MCF 10A (cell line): ENCODE measurements around the gene NFE2L2. TPM values are rescaled to one million over a fixed set of nuclear protein-coding genes. Genes with fewer than 3 reads are reported as not detected.
A peak's percentile ranks its signal among the peaks of the same experiment; 100 is the strongest.
"Not testable (repeated sequence)": the region's sequence is repeated elsewhere in the genome, so short reads cannot be mapped to it uniquely, and the experiment has no call there.

ENCODE experiments used
- BruUV-seq: library from RNA; stranded (reverse); fragments of 400-500 nt; replicated peaks from 2 replicates; lab custom pipeline; 2021; lab: Mats Ljungman, UMichigan
- CTCF ChIA-PET: fragments of 300-600 bp; sonication (Branson Sonifier 250); formaldehyde crosslinking; extraction: SDS; loops from one replicate; lab custom pipeline; 2021; ENCODE audit warnings: antibody characterized with exemption, inconsistent platforms; lab: Yijun Ruan, JAX
- POLR2A ChIA-PET: fragments of 300-600, 350-650 bp; sonication (Branson Sonifier 250); formaldehyde crosslinking; extraction: SDS; loops from one replicate; lab custom pipeline; 2020; ENCODE audit warnings: antibody characterized with exemption, inconsistent platforms; lab: Yijun Ruan, JAX
- DNase-seq: peaks from one replicate; pipeline ENCODE4 v3.0.0-alpha.2; 2018; ENCODE audit not compliant: unreplicated experiment
- H3K27ac Mint-ChIP-seq: one replicate; pipeline ENCODE4 v1.8.0; 2022; ENCODE audit warnings: mild to moderate bottlenecking, low read depth, mixed read lengths; ENCODE audit not compliant: unreplicated experiment
- H3K27me3 Mint-ChIP-seq: one replicate; pipeline ENCODE4 v1.8.0; 2022; ENCODE audit warnings: mixed read lengths; ENCODE audit not compliant: insufficient read depth, unreplicated experiment
- H3K36me3 Mint-ChIP-seq: one replicate; pipeline ENCODE4 v1.8.0; 2022; ENCODE audit warnings: mild to moderate bottlenecking, moderate library complexity, mixed read lengths; ENCODE audit not compliant: insufficient read depth, unreplicated experiment
- H3K4me1 Mint-ChIP-seq: one replicate; pipeline ENCODE4 v1.8.0; 2022; ENCODE audit warnings: mixed read lengths; ENCODE audit not compliant: insufficient read depth, unreplicated experiment
- H3K4me3 Mint-ChIP-seq: one replicate; pipeline ENCODE4 v1.8.0; 2022; ENCODE audit warnings: mild to moderate bottlenecking, moderate library complexity, mixed read lengths; ENCODE audit not compliant: unreplicated experiment
- H3K9me3 Mint-ChIP-seq: one replicate; pipeline ENCODE4 v1.8.0; 2022; ENCODE audit warnings: mixed read lengths; ENCODE audit not compliant: unreplicated experiment
- intact Hi-C: fragments of 100-400 bp; cut with micrococcal nuclease; formaldehyde crosslinking; loops from 2 replicates; pipeline ENCODE4 v1.14.1; 2022
- total RNA-seq: library from RNA; stranded (reverse); gene quantifications from 2 replicates; pipeline ENCODE4 v1.2.3, GENCODE V29; 2022
- TF ChIP-seq, protein P1 (sequence below): fragments of 200-600 bp; IDR thresholded peaks from one replicate; pipeline ENCODE4 v1.8.0; 2022; ENCODE audit warnings: antibody characterized with exemption, mild to moderate bottlenecking; ENCODE audit not compliant: unreplicated experiment

Gene NFE2L2
- total RNA-seq, 1 experiment from 2014 or later: 180 TPM

DNA sequence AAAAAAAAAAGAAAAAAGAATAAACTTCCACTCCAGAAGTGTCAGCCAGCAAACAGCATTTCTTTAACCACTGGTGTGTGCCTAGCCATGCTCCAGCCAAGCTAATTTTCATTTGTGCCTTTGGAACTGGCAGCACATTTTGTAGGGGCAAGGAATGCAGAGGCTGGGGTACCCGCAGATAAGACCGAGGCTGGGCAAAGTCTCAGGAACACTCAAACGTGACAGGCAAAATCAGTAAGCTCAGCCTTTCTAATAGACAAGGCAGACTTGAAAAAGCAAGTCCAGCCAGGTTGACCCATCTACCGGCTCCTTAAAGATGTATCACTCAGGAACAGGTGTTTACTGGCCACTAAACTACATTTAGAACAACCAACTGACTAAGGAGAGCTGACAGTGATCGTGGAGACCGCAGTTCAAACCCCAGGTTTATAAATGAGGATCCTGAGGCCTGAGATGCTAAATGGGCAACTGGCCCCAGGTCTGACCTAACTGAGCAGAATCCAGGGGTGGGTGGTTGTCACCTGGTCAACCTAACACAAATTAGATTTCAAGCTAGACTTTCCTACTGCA, 16.7 kb downstream of the NFE2L2 start:
- no TSS peak for BruUV-seq
- ChIA-PET CTCF (interaction anchor here (0.6 to 1.1 kb wide), 2 partner anchors 16 to 156 kb away, joined by 3 read pairs; no protein-coding TSS in a partner anchor), POLR2A (interaction anchor here (1.2 to 8.9 kb wide), 4 partner anchors 14 to 89 kb away, joined by 3 to 131 read pairs (median 8); partner anchors contain the start of gene NFE2L2)
- no peak overlapping the region for H3K4me3 Mint-ChIP-seq
- no peaks in the 10 kb centered on the region for H3K9me3 Mint-ChIP-seq
- TF ChIP-seq, protein P1, sequence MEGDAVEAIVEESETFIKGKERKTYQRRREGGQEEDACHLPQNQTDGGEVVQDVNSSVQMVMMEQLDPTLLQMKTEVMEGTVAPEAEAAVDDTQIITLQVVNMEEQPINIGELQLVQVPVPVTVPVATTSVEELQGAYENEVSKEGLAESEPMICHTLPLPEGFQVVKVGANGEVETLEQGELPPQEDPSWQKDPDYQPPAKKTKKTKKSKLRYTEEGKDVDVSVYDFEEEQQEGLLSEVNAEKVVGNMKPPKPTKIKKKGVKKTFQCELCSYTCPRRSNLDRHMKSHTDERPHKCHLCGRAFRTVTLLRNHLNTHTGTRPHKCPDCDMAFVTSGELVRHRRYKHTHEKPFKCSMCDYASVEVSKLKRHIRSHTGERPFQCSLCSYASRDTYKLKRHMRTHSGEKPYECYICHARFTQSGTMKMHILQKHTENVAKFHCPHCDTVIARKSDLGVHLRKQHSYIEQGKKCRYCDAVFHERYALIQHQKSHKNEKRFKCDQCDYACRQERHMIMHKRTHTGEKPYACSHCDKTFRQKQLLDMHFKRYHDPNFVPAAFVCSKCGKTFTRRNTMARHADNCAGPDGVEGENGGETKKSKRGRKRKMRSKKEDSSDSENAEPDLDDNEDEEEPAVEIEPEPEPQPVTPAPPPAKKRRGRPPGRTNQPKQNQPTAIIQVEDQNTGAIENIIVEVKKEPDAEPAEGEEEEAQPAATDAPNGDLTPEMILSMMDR: no peak
- DNase-seq: no peak
- H3K27me3 Mint-ChIP-seq: no peaks in the 10 kb centered on the region
- H3K4me1 Mint-ChIP-seq: peaks cover 47% of the 10 kb centered on the region
- H3K27ac Mint-ChIP-seq: peak overlapping the region; percentile 54
- peaks cover 83% of the 10 kb centered on the region for H3K36me3 Mint-ChIP-seq
- intact Hi-C loops: no loop called here

- H3K4me1 Mint-ChIP-seq: peaks cover 49% of the 10 kb centered on the region
- intact Hi-C loops, H3K9me3 Mint-ChIP-seq: not testable (repeated sequence)
Observed at GRCh38 chr2:177246523-177247030, 17.9 kb downstream of the NFE2L2 start.

GRCh38 chr2:177246000-177246399, 18.5 kb downstream of the NFE2L2 start:
- no peaks in the 10 kb centered on the region for H3K27me3 Mint-ChIP-seq
- ChIA-PET POLR2A (interaction anchor here (0.6 to 1.4 kb wide), 8 partner anchors 12 to 69 kb away, joined by 3 to 6 read pairs (median 4); partner anchors contain the start of gene NFE2L2), CTCF (interaction anchor here (0.7 to 1.7 kb wide), 4 partner anchors 9 to 83 kb away, joined by 3 to 7 read pairs (median 4); no protein-coding TSS in a partner anchor)
- DNase-seq: peak; percentile 17
- H3K36me3 Mint-ChIP-seq: peaks cover 81% of the 10 kb centered on the region
- BruUV-seq: no TSS peak
- intact Hi-C loops: no loop called here
- H3K4me3 Mint-ChIP-seq: no peak overlapping the region
- H3K4me1 Mint-ChIP-seq: peaks cover 49% of the 10 kb centered on the region
- no peaks in the 10 kb centered on the region for H3K9me3 Mint-ChIP-seq
- TF ChIP-seq, protein P1: no peak
- peak overlapping the region; percentile 83 for H3K27ac Mint-ChIP-seq

More at GRCh38 chr2:177246523-177247030, 17.9 kb downstream of the NFE2L2 start:
- not testable (repeated sequence) for H3K4me3 Mint-ChIP-seq, DNase-seq, BruUV-seq, H3K27ac Mint-ChIP-seq, H3K27me3 Mint-ChIP-seq
- peaks cover 80% of the 10 kb centered on the region for H3K36me3 Mint-ChIP-seq
- ChIA-PET POLR2A (interaction anchor here (0.6 to 1.4 kb wide), 6 partner anchors 11 to 69 kb away, joined by 3 to 5 read pairs (median 4); no protein-coding TSS in a partner anchor), CTCF (interaction anchor here (0.7 to 1.7 kb wide), 4 partner anchors 9 to 83 kb away, joined by 3 to 7 read pairs (median 4); no protein-coding TSS in a partner anchor)

DNA sequence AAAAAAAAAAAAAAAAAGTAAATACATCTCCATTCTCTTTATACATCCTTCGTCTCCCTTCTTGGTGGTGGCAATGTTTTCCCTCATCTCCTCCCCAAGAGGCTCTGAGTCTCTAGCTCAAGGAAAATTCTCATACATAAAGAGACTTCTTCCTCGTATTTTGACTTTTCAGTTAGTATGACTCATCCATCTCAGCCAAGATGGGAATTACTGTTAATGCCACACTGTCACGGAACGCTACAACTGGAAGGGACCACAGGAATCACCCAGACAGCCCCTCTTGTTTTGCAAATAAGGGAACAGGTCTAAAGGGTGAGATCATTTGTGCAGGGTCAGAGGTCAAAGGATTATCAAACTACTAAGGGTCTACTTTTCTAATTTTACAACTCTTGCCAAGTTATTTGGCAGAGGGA, 19.5 kb downstream of the NFE2L2 start:
- TF ChIP-seq, protein P1: no peak
- ChIA-PET CTCF (interaction anchor here (0.6 to 1.7 kb wide), 4 partner anchors 28 to 493 kb away, joined by 3 to 8 read pairs (median 4); no protein-coding TSS in a partner anchor), POLR2A (interaction anchor here (1.0 to 2.5 kb wide), 7 partner anchors 15 to 48 kb away, joined by 3 to 11 read pairs (median 4); partner anchors contain the start of gene NFE2L2)
- intact Hi-C loops: no loop called here
- no TSS peak for BruUV-seq
- no peaks in the 10 kb centered on the region for H3K9me3 Mint-ChIP-seq
- peaks cover 49% of the 10 kb centered on the region for H3K4me1 Mint-ChIP-seq
- H3K27me3 Mint-ChIP-seq: no peaks in the 10 kb centered on the region
- DNase-seq: peak; percentile 62
- peak overlapping the region; percentile 83 for H3K27ac Mint-ChIP-seq
- H3K36me3 Mint-ChIP-seq: peaks cover 77% of the 10 kb centered on the region
- H3K4me3 Mint-ChIP-seq: peak overlapping the region; percentile 60
